Measurements from ENCODE around the gene PSMC3.

Gene PSMC3

GRCh38 chr11:47393163-47394049, 32.8 kb downstream of the PSMC3 start:
- peak in 1 of 2 donors; percentile 42 for DNase-seq

- DNase-seq = no peak
Observed at GRCh38 chr11:47392546-47393162, 33.6 kb downstream of the PSMC3 start.

- no peak for DNase-seq
Observed at GRCh38 chr11:47391711-47392432, 34.4 kb downstream of the PSMC3 start.

- peak; percentile 36 to 81 for DNase-seq
Observed at GRCh38 chr11:47391077-47391583, 35.1 kb downstream of the PSMC3 start.

- DNase-seq = no peak
Observed at GRCh38 chr11:47390422-47390760, 35.8 kb downstream of the PSMC3 start.

- DNase-seq = no peak
Observed at GRCh38 chr11:47389577-47390421, 36.4 kb downstream of the PSMC3 start.

- DNase-seq = no peak
Observed at GRCh38 chr11:47388697-47389576, 37.3 kb downstream of the PSMC3 start.

GRCh38 chr11:47387944-47388696, 38.1 kb downstream of the PSMC3 start:
- peak in 1 of 2 donors; percentile 55 for DNase-seq

GRCh38 chr11:47384498-47384897, 41.7 kb downstream of the PSMC3 start:
- DNase-seq = no peak

- DNase-seq = no peak
Observed at GRCh38 chr11:47383071-47383470, 43.2 kb downstream of the PSMC3 start.

GRCh38 chr11:47380078-47380477, 46.2 kb downstream of the PSMC3 start:
- no peak for DNase-seq

GRCh38 chr11:47379317-47379716, 46.9 kb downstream of the PSMC3 start:
- no peak for DNase-seq

- no peak for DNase-seq
Observed at GRCh38 chr11:47378836-47379170, 47.4 kb downstream of the PSMC3 start.

GRCh38 chr11:47378010-47378835, 48.0 kb downstream of the PSMC3 start, which contains the start of gene SPI1:
SPI1 (minus strand) TSS chr11:47378547; CDS start chr11:47378353, 194 bp downstream.
- DNase-seq = peak in 1 of 2 donors; percentile 82

- DNase-seq = no peak
Observed at GRCh38 chr11:47377571-47378009, 48.6 kb downstream of the PSMC3 start.

GRCh38 chr11:47376525-47377371, 49.5 kb downstream of the PSMC3 start:
- DNase-seq = peak in 1 of 2 donors; percentile 55

GRCh38 chr11:47376107-47376524, 50.1 kb downstream of the PSMC3 start:
- DNase-seq = no peak

GRCh38 chr11:47375546-47376085, 50.6 kb downstream of the PSMC3 start:
- DNase-seq = no peak

Measured in CD4-positive, alpha-beta T cell treated with Interleukin-4 for 1 hour (primary cell).